Inflammatory macrophage (primary cell): ENCODE results near the gene ARR3.
"Not testable (repeated sequence)": the region's sequence is repeated elsewhere in the genome, so short reads cannot be mapped to it uniquely, and the experiment has no call there.

Experiments
- DNase-seq, 2 donors: peaks; one replicate each; pipeline ENCODE4 v3.0.0-alpha.2; 2020 to 2022

The ARR3 gene

DNA sequence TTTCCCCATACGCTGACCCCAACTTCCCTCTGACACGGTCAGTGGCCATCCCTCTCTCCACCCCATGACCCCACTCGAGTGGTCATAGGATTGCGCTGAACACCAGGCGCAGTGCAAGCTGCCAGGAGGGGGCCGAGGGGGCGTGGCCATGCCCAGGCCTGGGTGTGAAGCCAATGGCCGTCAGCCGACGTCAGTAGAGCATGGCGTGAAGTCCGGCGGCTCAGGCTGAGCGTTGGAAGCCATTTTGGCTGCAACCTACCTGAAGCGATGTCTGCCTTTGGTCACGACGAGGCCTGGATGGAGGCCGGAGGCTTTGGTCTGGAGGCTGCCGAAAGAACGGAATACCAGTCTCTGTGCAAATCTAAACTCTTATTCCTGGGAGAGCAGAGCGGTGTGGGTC is 13.8 kb downstream of the ARR3 start, which contains the start of gene RAB41:
RAB41 (plus strand) TSS at position 222 of the 400 bp plus-strand sequence; CDS start at position 268, 46 bp downstream.
- no peak for DNase-seq

GRCh38 chrX:70289168-70289792 is 21.1 kb downstream of the ARR3 start:
- no peak for DNase-seq

DNA sequence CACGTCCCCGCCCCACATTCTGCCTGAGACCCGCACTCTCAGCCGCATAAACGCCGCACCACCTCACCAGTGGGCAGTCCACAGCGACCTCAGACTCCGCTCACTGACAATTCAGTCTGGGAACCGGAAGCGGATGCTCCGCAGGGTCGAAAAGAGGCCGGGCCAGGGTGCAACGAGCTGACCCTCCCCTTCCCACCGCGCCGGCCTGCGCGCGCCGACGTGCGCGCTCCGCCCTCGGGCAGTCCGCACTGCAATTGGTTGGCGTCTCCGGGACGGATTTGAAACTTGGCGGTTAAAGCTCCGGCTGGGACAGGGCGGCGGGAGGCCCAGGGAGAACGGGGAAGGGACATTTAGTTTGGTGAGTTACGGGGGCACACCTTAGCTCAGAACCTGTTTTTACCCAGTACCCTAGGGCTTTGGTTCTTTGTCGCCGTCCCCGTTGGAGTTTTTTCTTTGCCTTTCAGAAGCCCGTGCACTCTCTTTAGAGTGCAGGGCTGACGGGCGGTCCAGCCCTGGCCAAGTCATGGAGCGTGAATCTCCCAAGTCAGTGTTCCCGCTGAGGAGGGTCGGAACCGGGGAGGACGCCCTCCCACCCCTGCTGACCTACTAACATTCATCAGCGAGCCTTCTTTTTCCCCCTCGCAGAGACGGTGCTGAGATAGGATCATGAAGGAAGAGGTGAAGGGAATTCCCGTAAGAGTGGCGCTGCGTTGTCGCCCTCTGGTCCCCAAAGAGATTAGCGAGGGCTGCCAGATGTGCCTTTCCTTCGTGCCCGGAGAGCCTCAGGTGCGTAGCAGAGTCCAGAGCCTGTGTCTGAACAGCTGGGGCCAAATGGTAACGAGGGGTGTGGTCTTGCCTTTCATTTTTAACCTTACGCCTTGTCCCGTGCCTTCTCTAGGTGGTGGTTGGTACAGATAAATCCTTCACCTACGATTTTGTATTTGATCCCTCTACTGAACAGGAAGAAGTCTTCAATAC is 21.9 kb downstream of the ARR3 start, which contains the start of the genes KIF4A and PDZD11:
KIF4A (plus strand) TSS at position 312 of the 978 bp plus-strand sequence; CDS start at position 667, 355 bp downstream.
PDZD11 (minus strand) TSS at position 135 of the 978 bp plus-strand sequence. CDS start 586 bp downstream, outside the sequence.
- DNase-seq, result peak; percentile 83 to 87

DNA sequence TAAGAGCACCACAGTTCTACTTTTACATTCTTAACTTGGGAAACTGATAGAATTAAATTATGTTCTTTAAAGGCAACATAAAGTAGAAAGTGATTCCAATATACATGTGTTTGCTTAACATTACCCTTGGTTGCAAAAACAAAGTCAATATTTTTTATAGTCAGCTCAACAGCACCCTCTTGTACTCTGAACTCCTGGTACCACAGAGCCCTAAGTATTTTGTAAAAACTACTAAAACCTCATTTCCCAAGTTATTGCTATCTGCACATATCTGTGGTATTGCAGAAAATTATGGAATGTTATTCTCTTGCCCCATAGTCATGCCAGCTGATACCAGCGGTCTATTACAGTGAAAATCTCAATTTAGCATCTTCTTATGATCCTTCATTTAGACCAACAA is 24.7 kb downstream of the ARR3 start:
- DNase-seq, result no peak

GRCh38 chrX:70293621-70294020 is 25.5 kb downstream of the ARR3 start:
- DNase-seq, result no peak

GRCh38 chrX:70301716-70302115 is 33.6 kb downstream of the ARR3 start:
- no peak for DNase-seq

DNA sequence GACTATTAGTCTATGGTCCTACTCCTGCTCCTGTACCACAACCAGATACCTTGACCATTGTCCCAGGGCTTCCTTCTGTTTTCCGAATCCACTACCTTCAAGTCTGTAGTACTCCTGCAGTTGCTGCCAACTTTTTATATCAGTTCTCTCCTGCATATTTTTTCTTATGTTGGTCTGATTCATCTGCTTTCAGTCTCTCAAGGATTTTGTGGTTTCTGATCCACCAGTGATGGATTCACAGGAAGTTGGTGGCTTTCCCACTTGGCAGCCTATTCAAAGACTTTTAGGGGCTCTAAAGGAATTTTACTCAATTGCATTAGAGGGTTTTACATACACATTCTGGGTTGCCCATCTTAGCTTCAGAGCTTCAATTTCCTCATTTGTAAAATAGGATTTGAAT is 45.4 kb downstream of the ARR3 start:
- no peak for DNase-seq

GRCh38 chrX:70322784-70323183 is 54.6 kb downstream of the ARR3 start:
- DNase-seq, result no peak

GRCh38 chrX:70323628-70324027 is 55.5 kb downstream of the ARR3 start:
- not testable (repeated sequence) for DNase-seq

DNA sequence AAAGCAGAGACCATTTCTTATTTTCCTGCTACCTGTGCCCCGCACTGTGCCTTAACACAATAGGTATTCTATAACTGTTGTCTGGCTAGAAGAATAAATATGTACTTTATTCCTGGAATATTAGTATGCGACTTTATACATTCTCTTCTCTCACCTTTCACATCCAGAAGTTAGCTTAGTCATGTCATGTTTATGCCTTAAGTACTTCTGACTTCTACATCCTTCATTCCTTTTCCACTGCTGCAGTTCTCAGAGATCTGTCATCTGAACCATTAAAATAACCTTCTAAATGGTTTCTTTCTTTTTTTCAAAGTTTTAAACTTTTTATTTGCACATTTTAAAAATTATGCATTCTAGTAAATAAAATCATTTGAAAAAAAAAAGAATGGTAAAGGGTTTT is 56.2 kb downstream of the ARR3 start:
- no peak for DNase-seq

- no peak for DNase-seq
Measured at GRCh38 chrX:70331161-70331560, 63.0 kb downstream of the ARR3 start.
